GM18498 (cell line): Measurements from ENCODE around the gene HLTF.
A peak's percentile ranks its signal among the peaks of the same experiment; 100 is the strongest.

ENCODE experiments used
- ATAC-seq: cut with Tn5 transposase; IDR thresholded peaks from one replicate; pipeline ENCODE4 v1.9.1; 2021; ENCODE audit warnings: mild to moderate bottlenecking, moderate library complexity; ENCODE audit not compliant: unreplicated experiment

Gene HLTF

DNA sequence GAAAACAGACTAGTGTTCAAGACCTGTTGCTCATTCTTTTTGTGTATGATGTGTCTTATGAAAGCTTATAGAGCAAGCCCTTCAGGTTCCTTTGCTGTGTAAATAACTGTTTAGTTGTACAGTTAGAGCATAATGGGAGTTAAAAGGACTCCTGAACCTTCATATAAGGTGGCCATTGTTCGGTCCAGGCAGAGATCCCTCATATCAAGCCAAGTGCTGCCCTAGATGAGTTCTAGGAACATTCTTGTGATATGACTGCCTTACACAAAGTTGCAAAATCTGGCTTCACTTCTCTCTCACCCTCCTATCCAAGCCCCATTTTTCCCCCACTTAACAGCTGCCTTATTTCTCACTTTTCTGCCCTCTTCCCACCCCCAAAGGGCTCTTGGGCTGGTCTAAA is 68.1 kb downstream of the HLTF start:
- no peak for ATAC-seq

- no peak for ATAC-seq
These were observed 69.4 kb downstream of the HLTF start for GRCh38 chr3:149016669-149017541.

GRCh38 chr3:149016242-149016641 is 70.1 kb downstream of the HLTF start:
- no peak for ATAC-seq

DNA sequence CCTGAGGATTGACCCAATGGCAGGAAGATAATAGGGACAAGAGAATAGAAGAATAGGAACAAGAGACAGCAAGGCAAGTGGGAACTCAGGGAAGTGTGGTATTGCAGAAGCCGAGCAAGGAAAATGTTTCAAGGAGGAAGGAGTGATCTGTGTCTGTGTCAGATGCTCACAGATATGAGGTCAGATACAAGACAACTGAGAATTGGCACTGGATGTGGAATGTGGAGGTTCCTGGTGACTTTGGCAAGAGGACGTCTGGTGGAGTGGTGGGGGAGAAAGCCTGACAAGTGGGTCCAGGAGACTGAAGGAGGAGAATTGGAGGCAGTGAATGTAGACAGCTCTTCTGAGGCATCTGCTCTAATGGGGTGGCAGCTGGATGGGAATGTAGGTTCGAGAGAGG is 70.9 kb downstream of the HLTF start:
- ATAC-seq, result no peak

DNA sequence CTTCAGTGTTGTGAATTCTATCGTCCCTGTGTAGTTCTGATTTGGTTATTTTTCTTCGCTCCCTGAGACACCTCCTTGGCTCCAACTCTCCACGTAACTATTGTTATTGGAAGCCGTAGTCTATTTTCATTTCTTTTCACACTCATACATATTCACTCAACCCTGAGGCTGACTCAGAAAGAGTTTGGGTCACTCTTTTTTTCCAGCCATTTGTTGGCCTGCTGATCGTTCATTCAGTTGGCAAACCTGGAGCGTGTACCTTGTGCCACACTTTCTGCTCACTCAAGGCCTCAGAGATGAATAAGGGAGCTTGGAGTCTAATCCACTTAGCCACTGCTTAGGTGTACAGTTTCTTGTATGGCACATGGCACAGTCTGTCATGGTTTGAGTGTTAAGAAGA is 72.6 kb downstream of the HLTF start:
- ATAC-seq, result no peak

- no peak for ATAC-seq
These were observed 74.7 kb downstream of the HLTF start for GRCh38 chr3:149011676-149012075.

DNA sequence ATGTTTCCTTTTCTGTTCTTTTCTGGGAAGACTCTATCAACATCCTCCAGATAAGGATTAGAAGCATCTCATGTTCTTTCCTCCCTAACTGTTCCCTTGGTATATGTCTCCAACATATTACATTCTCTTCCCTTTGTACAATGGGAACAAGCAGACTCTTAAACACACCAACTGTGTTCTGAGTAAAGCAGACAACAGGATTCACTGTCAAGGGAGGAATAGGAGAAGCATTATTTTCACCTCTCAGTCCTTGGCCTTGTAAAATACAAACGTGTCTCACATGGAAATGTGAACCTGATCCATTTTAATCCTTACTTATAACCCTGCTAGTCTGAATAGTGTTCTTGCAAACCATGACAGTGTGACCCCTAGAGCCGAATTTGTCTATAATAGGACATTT is 75.4 kb downstream of the HLTF start:
- ATAC-seq, result no peak

DNA sequence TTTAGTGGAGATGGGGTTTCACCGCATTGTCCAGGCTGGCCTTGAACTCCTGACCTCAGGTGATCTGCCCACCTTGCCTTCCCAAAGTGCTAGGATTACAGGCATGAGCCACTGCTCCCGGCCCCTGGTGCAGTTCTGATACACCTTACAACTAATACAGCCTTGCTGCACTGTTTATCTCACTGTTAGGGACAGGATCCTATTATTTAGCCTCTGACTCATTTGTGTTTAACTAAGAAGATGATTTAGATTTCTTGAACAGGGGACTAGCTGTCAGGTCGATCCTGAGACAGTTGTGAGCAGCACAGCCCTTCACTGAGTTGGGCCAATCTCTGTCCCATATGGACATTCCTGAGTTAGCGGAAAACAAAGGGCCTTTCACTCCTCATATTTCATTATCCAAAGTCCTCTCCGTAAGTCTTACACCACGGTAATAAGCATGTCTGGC is 75.8 kb downstream of the HLTF start:
- ATAC-seq, result no peak

DNA sequence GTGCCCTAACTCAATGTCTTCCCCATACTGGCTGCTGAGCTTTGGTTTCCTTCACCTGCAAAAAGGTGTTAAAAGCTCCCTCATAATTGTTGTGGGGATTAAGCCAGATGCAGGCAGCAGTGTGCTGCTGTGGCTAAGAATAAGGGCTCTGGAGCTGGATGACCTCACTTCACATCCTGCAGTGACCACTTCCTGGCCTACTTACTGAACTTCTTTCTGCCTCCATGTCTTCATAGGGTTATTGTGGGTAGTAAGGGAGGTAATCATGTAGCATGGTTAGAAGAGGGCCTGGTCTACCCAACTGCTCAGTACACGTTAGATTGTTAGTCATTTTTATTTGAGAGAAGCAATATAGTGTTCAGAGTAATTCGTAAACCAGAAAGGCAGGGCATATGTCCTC is 76.6 kb downstream of the HLTF start:
- ATAC-seq, result peak; percentile 68

GRCh38 chr3:149007567-149008257 is 78.6 kb downstream of the HLTF start:
- ATAC-seq, result no peak

GRCh38 chr3:149005416-149005815 is 80.9 kb downstream of the HLTF start:
- no peak for ATAC-seq

- ATAC-seq, result no peak
These were observed 81.7 kb downstream of the HLTF start for GRCh38 chr3:149004622-149005021.

DNA sequence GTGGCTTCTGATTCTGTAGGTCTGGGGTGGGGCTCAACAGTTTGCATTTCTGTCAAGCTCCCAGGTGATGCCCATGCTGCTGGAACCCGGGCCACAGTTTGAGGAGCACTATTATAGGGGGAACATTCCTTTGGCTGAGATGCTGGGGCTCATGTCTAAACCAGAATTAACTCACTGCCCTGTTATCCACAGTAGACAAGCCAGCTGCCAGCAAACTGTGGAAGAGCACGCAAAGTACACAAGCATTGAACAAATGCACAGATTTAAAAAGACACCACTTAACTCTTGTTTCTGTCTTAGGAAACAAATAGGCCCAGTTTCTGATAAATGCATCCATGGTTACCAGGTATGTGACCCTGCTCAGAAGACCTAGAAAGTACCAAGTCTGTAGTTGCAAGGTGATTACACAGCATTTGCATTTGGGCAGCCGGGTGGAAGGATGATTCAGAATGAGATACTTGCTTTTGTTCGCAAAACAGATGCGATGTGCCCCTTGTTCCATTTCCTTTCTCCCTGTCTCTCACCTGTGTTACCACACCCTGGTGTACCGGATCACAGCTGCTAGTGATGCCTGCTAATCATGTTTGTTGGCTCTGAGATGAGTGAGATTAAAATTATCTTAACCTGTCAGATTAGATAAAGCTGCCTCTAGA is 82.6 kb downstream of the HLTF start:
- ATAC-seq, result peak; percentile 70

GRCh38 chr3:149001727-149002126 is 84.6 kb downstream of the HLTF start:
- ATAC-seq, result no peak

- no peak for ATAC-seq
These were observed 86.1 kb downstream of the HLTF start for GRCh38 chr3:149000206-149000745.

- ATAC-seq, result no peak
These were observed 86.5 kb downstream of the HLTF start for GRCh38 chr3:148999806-149000205.

DNA sequence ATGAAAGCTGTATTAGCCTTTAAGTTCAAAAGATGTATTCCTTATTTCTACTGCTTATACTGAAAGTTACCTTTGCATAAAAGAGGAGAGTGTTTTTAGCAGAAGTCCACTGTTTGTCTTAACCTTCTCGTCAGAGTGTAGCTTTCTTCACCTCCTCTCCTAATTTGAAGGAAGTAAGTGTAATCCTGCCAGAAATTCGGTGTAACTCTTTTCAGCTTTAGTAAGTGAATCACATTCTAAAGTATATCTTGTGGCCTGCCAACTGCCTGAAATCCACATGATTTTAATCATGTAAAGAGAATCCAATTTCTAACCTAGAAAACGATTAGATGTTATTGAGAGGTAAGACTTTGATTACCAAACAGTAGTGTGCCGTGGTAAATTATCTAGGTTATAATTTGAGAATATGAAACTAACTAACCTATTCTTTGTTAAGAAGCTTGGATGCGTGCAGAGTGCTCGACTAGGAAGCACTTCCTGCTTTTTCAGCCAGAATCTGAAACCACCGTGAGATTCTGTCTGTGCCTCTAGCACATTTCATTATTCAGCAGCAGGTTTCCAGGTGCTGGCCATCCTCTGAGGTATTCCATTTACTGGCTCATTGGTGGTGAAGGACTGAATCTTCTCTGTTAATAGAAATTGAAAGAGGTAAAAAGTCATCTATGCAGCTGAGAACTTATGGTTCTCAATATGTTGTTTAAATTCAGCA is 87.5 kb downstream of the HLTF start:
- peak; percentile 50 for ATAC-seq

GRCh38 chr3:148998297-148998696 is 88.0 kb downstream of the HLTF start:
- ATAC-seq, result no peak

- ATAC-seq, result no peak
These were observed 88.7 kb downstream of the HLTF start for GRCh38 chr3:148997623-148998022.

- ATAC-seq, result no peak
These were observed 93.6 kb downstream of the HLTF start for GRCh38 chr3:148992635-148993255.
